Smooth muscle cell (in vitro differentiated cells): ENCODE measurements around the gene CADM2. TPM values are rescaled to one million over a fixed set of nuclear protein-coding genes. Genes with fewer than 3 reads are reported as not detected.

ENCODE experiments used
- DNase-seq: peaks from one replicate; lab custom pipeline; 2025; ENCODE audit not compliant: unreplicated experiment; lab: John Stamatoyannopoulos, UW
- H2AFZ ChIP-seq: fragments of 200-600 bp; sonication (generic); 2 replicates; pipeline ENCODE4 v1.6.0; 2016; ENCODE audit warnings: antibody characterized with exemption, low read depth, mild to moderate bottlenecking
- H3F3A ChIP-seq: fragments of 200-600 bp; sonication (generic); 2 replicates; pipeline ENCODE4 v1.6.0; 2017; ENCODE audit warnings: antibody characterized with exemption, low read depth
- H3K27ac ChIP-seq: fragments of 200-600 bp; sonication (generic); 2 replicates; pipeline ENCODE4 v1.5.1; 2016; ENCODE audit warnings: low read depth, mild to moderate bottlenecking
- H3K27me3 ChIP-seq: fragments of 200-600 bp; sonication (generic); 2 replicates; pipeline ENCODE4 v1.6.1; 2016; ENCODE audit warnings: low read depth, mild to moderate bottlenecking
- H3K36me3 ChIP-seq: fragments of 200-600 bp; sonication (generic); 2 replicates; pipeline ENCODE4 v1.5.1; 2016; ENCODE audit warnings: low read depth
- H3K4me1 ChIP-seq: fragments of 200-600 bp; sonication (generic); 2 replicates; pipeline ENCODE4 v1.5.1; 2016; ENCODE audit warnings: low read depth
- H3K4me2 ChIP-seq: fragments of 200-600 bp; sonication (generic); 2 replicates; pipeline ENCODE4 v1.6.0; 2016; ENCODE audit warnings: mild to moderate bottlenecking
- H3K4me3 ChIP-seq: fragments of 200-600 bp; sonication (generic); 2 replicates; pipeline ENCODE4 v1.5.1; 2016; ENCODE audit warnings: mild to moderate bottlenecking
- H3K79me2 ChIP-seq: fragments of 200-600 bp; sonication (generic); 2 replicates; pipeline ENCODE4 v1.6.0; 2016; ENCODE audit warnings: low read depth, mild to moderate bottlenecking
- H3K9ac ChIP-seq: fragments of 200-600 bp; sonication (generic); 2 replicates; pipeline ENCODE4 v1.6.0; 2016; ENCODE audit warnings: low read depth
- H3K9me3 ChIP-seq: fragments of 200-600 bp; sonication (generic); replicated peaks from 2 replicates; pipeline ENCODE4 v1.5.1; 2016; ENCODE audit warnings: low read depth
- H4K20me1 ChIP-seq: fragments of 200-600 bp; sonication (generic); 2 replicates; pipeline ENCODE4 v1.6.0; 2016; ENCODE audit warnings: low read depth
- CTCF ChIP-seq: fragments of 200-600 bp; sonication (generic); IDR thresholded peaks from 2 replicates; pipeline ENCODE4 v1.5.1; 2017; ENCODE audit warnings: borderline replicate concordance, mild to moderate bottlenecking, antibody characterized with exemption; ENCODE audit not compliant: insufficient read depth, poor library complexity, severe bottlenecking
- WGBS: methylation state at CpG from one replicate; pipeline ENCODE4 v1.1.7; 2016; ENCODE audit warnings: low lambda C conversion rate; 5-methylcytosine and 5-hydroxymethylcytosine counted together
- polyA plus RNA-seq: library from polyadenylated mRNA; unstranded; fragments of >200 nt; fragmentation: Nextera tagmentation; extraction: Ambion mirVana; gene quantifications from 2 replicates; pipeline ENCODE4 v1.2.1, GENCODE V29; 2016
- total RNA-seq: library from RNA; depleted of rRNA; stranded (reverse); fragments of >200 nt; gene quantifications from 2 replicates; pipeline ENCODE4 v1.2.3, GENCODE V29; 2014

CADM2 gene
- total and polyA plus RNA-seq, 2 experiments from 2014 or later: 0.13 TPM; not detected in 1

GRCh38 chr3:85780806-85781205, 822.0 kb downstream of the CADM2 start:
- no peaks in the 10 kb centered on the region for H3K79me2 ChIP-seq
- no peak for TF ChIP-seq CTCF
- no peak overlapping the region for H2AFZ ChIP-seq
- H3F3A ChIP-seq: no peaks in the 10 kb centered on the region
- H3K9ac ChIP-seq: no peak overlapping the region
- H3K27me3 ChIP-seq: no peaks in the 10 kb centered on the region
- H3K9me3 ChIP-seq: no peaks in the 10 kb centered on the region
- no peak overlapping the region for H3K4me2 ChIP-seq
- H3K27ac ChIP-seq: no peak overlapping the region
- H3K36me3 ChIP-seq: no peaks in the 10 kb centered on the region
- H4K20me1 ChIP-seq: no peaks in the 10 kb centered on the region
- WGBS: 84% methylated on average over 4 of the region's 4 CpGs
- H3K4me3 ChIP-seq: no peak overlapping the region
- DNase-seq: no peak
- H3K4me1 ChIP-seq: no peaks in the 10 kb centered on the region

- no peak for TF ChIP-seq CTCF
- H3K27ac ChIP-seq: no peak overlapping the region
- no peaks in the 10 kb centered on the region for H3K4me1 ChIP-seq
- H3K9me3 ChIP-seq: no peaks in the 10 kb centered on the region
- no peaks in the 10 kb centered on the region for H3K79me2 ChIP-seq
- 66% methylated on average over 1 of the region's 1 CpG for WGBS
- H3K4me2 ChIP-seq: no peak overlapping the region
- no peaks in the 10 kb centered on the region for H3K27me3 ChIP-seq
- no peak overlapping the region for H3K4me3 ChIP-seq
- H3F3A ChIP-seq: no peaks in the 10 kb centered on the region
- no peaks in the 10 kb centered on the region for H3K36me3 ChIP-seq
- H3K9ac ChIP-seq: no peak overlapping the region
- H4K20me1 ChIP-seq: no peaks in the 10 kb centered on the region
- no peak overlapping the region for H2AFZ ChIP-seq
- DNase-seq: no peak
These were observed 823.0 kb downstream of the CADM2 start for GRCh38 chr3:85781806-85782205.

- no peak for DNase-seq
- Histone ChIP-seq H3K27me3 (no peaks in the 10 kb centered on the region), H3K36me3 (no peaks in the 10 kb centered on the region), H3K9ac (no peak overlapping the region), H3F3A (no peaks in the 10 kb centered on the region), H3K27ac (no peak overlapping the region), H3K4me3 (no peak overlapping the region), H3K9me3 (no peaks in the 10 kb centered on the region), H2AFZ (no peak overlapping the region), H3K79me2 (no peaks in the 10 kb centered on the region), H4K20me1 (no peaks in the 10 kb centered on the region), H3K4me1 (no peaks in the 10 kb centered on the region), H3K4me2 (no peak overlapping the region)
- 80% methylated on average over 2 of the region's 2 CpGs for WGBS
- TF ChIP-seq CTCF: no peak
These were observed 824.5 kb downstream of the CADM2 start for GRCh38 chr3:85783291-85783690.

- H3K79me2 ChIP-seq: no peaks in the 10 kb centered on the region
- no peak overlapping the region for H3K27ac ChIP-seq
- no peak overlapping the region for H3K9ac ChIP-seq
- TF ChIP-seq CTCF: no peak
- no peaks in the 10 kb centered on the region for H3K27me3 ChIP-seq
- H3K4me2 ChIP-seq: no peak overlapping the region
- no peak overlapping the region for H2AFZ ChIP-seq
- DNase-seq: no peak
- WGBS: 87% methylated on average over 4 of the region's 4 CpGs
- no peak overlapping the region for H3K4me3 ChIP-seq
- no peaks in the 10 kb centered on the region for H3F3A ChIP-seq
- H3K4me1 ChIP-seq: no peaks in the 10 kb centered on the region
- H3K36me3 ChIP-seq: no peaks in the 10 kb centered on the region
- H4K20me1 ChIP-seq: no peaks in the 10 kb centered on the region
- no peaks in the 10 kb centered on the region for H3K9me3 ChIP-seq
These were observed 827.0 kb downstream of the CADM2 start for GRCh38 chr3:85785766-85786165.
